ENCODE data around the gene PMM1.
A peak's percentile ranks its signal among the peaks of the same experiment; 100 is the strongest.

Gene PMM1

GRCh38 chr22:41537203-41537602 lies 52.4 kb downstream of the PMM1 start:
- POLR2A ChIA-PET: interaction anchor here (0.6 kb wide), 1 partner anchor 92 kb away, joined by 3 read pairs; no protein-coding TSS in a partner anchor
- CTCF ChIA-PET: interaction anchor here (1.3 to 2.0 kb wide), 2 partner anchors 10 to 11 kb away, joined by 3 to 13 read pairs; no protein-coding TSS in a partner anchor
- no peak for TF ChIP-seq CTCF (IDR thresholded peaks at IDR 0.05; ENCODE audit: control extremely low read depth, extremely low read depth, low read depth, missing control alignments)
- no peak for DNase-seq (ENCODE audit: extremely low spot score)

GRCh38 chr22:41535244-41535643 lies 54.4 kb downstream of the PMM1 start:
- DNase-seq (ENCODE audit: extremely low spot score): no peak
- TF ChIP-seq CTCF (IDR thresholded peaks at IDR 0.05; ENCODE audit: control extremely low read depth, extremely low read depth, low read depth, missing control alignments): peak; percentile 23
- ChIA-PET CTCF (interaction anchor here (1.0 to 2.2 kb wide), 4 partner anchors 8 to 132 kb away, joined by 3 to 18 read pairs (median 4); partner anchors contain the start of gene POLR3H), POLR2A (interaction anchor here (0.6 kb wide), 1 partner anchor 16 kb away, joined by 6 read pairs; no protein-coding TSS in a partner anchor)

GRCh38 chr22:41534219-41534618 lies 55.4 kb downstream of the PMM1 start:
- TF ChIP-seq CTCF (IDR thresholded peaks at IDR 0.05; ENCODE audit: control extremely low read depth, extremely low read depth, low read depth, missing control alignments): no peak
- CTCF ChIA-PET: interaction anchor here (1.0 to 2.2 kb wide), 3 partner anchors 10 to 131 kb away, joined by 3 to 18 read pairs (median 5); partner anchors contain the start of gene POLR3H
- POLR2A ChIA-PET: interaction anchor here (0.7 kb wide), 1 partner anchor 41 kb away, joined by 6 read pairs; no protein-coding TSS in a partner anchor
- no peak for DNase-seq (ENCODE audit: extremely low spot score)

GRCh38 chr22:41532908-41533825 lies 56.5 kb downstream of the PMM1 start:
- ChIA-PET POLR2A (no interaction called here), CTCF (interaction anchor here (0.6 to 9.7 kb wide), 16 partner anchors 9 to 299 kb away, joined by 3 to 190 read pairs (median 4); partner anchors contain the start of genes PMM1 and POLR3H)
- TF ChIP-seq CTCF (IDR thresholded peaks at IDR 0.05; ENCODE audit: control extremely low read depth, extremely low read depth, low read depth, missing control alignments): peak; percentile 83
- DNase-seq (ENCODE audit: extremely low spot score): peak; percentile 81

- ChIA-PET POLR2A (no interaction called here), CTCF (interaction anchor here (1.2 to 9.7 kb wide), 8 partner anchors 10 to 137 kb away, joined by 3 to 190 read pairs (median 10); partner anchors contain the start of gene POLR3H)
- no peak for TF ChIP-seq CTCF (IDR thresholded peaks at IDR 0.05; ENCODE audit: control extremely low read depth, extremely low read depth, low read depth, missing control alignments)
- DNase-seq (ENCODE audit: extremely low spot score): no peak
Observed at GRCh38 chr22:41531715-41532477, 57.7 kb downstream of the PMM1 start.

Measured in GM10248 (cell line).